Mesothelial cell of epicardium (in vitro differentiated cells): ENCODE data around the gene SLC30A9. TPM values are rescaled to one million over a fixed set of nuclear protein-coding genes. Genes with fewer than 3 reads are reported as not detected.
A peak's percentile ranks its signal among the peaks of the same experiment; 100 is the strongest.

Experiments used
- DNase-seq, 2 experiments: peaks; one replicate each; pipeline ENCODE4 v3.0.0; 2021; ENCODE audit warnings: low spot score in 2 of 2; ENCODE audit not compliant: unreplicated experiment in 2 of 2
- H3K27ac Mint-ChIP-seq: 2 replicates; pipeline ENCODE4 v1.8.0; 2021; ENCODE audit warnings: mixed read lengths
- H3K27me3 Mint-ChIP-seq: 2 replicates; pipeline ENCODE4 v1.8.0; 2021; ENCODE audit warnings: low read depth, mixed read lengths
- H3K36me3 Mint-ChIP-seq: 2 replicates; pipeline ENCODE4 v1.8.0; 2021; ENCODE audit warnings: mixed read lengths
- H3K4me1 Mint-ChIP-seq: 2 replicates; pipeline ENCODE4 v1.8.0; 2021; ENCODE audit warnings: mixed read lengths
- H3K4me3 Mint-ChIP-seq: 2 replicates; pipeline ENCODE4 v1.8.0; 2021; ENCODE audit warnings: mild to moderate bottlenecking, moderate library complexity, mixed read lengths
- H3K9me3 Mint-ChIP-seq: 2 replicates; pipeline ENCODE4 v1.8.0; 2021; ENCODE audit warnings: mixed read lengths
- total RNA-seq: library from RNA; stranded (reverse); gene quantifications from 3 replicates; pipeline ENCODE4 v1.2.1, GENCODE V29; 2021
- TF ChIP-seq, protein P1 (sequence below): fragments of 200-600 bp; sonication (generic); IDR thresholded peaks from one replicate; pipeline ENCODE4 v1.5.0; 2021; ENCODE audit warnings: antibody characterized with exemption; ENCODE audit not compliant: unreplicated experiment

The SLC30A9 gene
- total RNA-seq, 1 donor from 2014 or later = 55.8 TPM

DNA sequence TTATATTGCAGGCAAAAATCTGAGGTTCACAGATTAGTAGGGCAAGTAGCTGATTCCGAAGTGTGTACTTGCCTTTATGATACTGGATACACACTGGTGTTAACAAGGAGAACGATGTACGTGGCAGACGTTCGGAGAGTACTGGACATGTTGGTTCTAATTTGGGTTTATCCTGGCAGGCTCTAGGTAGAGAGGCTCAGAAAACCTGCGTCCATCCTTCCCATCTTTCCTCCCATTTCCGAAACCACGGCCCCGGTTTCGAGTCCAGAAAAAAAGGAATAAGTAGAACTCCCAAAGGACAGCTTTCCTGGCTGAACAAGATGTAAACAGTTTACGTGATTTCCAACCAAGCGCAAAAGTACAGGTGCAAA lies 351 bp upstream of the SLC30A9 start:
- Mint-ChIP-seq H3K9me3 (no peaks in the 10 kb centered on the region), H3K27ac (peak overlapping the region; percentile 99), H3K36me3 (no peaks in the 10 kb centered on the region), H3K27me3 (no peaks in the 10 kb centered on the region), H3K4me1 (peaks cover 27% of the 10 kb centered on the region), H3K4me3 (peak overlapping the region; percentile 100)
- DNase-seq = no peak
- TF ChIP-seq, protein P1, sequence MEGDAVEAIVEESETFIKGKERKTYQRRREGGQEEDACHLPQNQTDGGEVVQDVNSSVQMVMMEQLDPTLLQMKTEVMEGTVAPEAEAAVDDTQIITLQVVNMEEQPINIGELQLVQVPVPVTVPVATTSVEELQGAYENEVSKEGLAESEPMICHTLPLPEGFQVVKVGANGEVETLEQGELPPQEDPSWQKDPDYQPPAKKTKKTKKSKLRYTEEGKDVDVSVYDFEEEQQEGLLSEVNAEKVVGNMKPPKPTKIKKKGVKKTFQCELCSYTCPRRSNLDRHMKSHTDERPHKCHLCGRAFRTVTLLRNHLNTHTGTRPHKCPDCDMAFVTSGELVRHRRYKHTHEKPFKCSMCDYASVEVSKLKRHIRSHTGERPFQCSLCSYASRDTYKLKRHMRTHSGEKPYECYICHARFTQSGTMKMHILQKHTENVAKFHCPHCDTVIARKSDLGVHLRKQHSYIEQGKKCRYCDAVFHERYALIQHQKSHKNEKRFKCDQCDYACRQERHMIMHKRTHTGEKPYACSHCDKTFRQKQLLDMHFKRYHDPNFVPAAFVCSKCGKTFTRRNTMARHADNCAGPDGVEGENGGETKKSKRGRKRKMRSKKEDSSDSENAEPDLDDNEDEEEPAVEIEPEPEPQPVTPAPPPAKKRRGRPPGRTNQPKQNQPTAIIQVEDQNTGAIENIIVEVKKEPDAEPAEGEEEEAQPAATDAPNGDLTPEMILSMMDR = no peak

DNA sequence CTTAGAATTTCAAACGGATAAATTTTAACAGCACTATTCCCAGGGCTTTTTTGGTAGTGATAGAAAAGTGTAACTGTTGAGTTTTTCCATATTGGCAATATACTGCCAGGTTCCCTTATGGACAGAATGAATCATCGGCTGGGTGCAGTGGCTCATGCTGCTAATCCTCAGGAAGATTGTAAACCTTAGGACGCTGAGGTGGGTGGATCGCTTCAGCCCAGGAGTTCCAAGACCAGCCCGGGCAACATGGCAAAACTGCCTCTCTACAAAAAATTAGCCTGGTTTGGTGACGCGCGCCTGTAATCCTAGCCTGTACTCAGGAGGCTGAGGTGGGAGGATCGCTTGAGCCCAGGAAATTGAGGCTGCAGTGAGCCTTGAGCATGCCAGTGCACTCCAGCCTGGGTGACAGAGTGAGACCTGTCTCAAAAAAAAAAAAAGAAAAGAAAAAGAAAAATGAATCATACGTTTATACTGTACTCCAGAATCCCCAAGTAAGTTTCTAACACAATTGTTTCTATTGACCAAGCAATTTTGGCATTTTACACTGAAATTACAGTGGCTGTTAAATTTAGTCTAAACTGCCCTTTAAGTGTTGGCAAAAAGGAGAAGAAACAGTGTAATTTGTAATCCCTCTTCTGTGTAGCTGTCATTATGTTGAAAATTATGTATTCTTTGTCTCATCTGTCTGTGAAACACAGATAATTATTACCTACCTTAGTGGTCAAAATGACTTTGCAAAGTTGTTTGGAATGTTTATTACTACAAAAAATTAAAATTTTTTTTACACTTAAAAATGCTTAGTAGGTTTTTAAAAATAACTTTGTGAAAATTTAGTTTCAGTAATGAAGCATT lies 1.8 kb downstream of the SLC30A9 start:
- H3K27ac Mint-ChIP-seq = no peak overlapping the region
- H3K4me3 Mint-ChIP-seq = peak overlapping the region; percentile 100
- H3K4me1 Mint-ChIP-seq = peaks cover 27% of the 10 kb centered on the region
- DNase-seq = no peak
- H3K36me3 Mint-ChIP-seq = peaks cover 3% of the 10 kb centered on the region
- TF ChIP-seq, protein P1 = no peak
- H3K27me3 Mint-ChIP-seq = no peaks in the 10 kb centered on the region
- no peaks in the 10 kb centered on the region for H3K9me3 Mint-ChIP-seq

DNA sequence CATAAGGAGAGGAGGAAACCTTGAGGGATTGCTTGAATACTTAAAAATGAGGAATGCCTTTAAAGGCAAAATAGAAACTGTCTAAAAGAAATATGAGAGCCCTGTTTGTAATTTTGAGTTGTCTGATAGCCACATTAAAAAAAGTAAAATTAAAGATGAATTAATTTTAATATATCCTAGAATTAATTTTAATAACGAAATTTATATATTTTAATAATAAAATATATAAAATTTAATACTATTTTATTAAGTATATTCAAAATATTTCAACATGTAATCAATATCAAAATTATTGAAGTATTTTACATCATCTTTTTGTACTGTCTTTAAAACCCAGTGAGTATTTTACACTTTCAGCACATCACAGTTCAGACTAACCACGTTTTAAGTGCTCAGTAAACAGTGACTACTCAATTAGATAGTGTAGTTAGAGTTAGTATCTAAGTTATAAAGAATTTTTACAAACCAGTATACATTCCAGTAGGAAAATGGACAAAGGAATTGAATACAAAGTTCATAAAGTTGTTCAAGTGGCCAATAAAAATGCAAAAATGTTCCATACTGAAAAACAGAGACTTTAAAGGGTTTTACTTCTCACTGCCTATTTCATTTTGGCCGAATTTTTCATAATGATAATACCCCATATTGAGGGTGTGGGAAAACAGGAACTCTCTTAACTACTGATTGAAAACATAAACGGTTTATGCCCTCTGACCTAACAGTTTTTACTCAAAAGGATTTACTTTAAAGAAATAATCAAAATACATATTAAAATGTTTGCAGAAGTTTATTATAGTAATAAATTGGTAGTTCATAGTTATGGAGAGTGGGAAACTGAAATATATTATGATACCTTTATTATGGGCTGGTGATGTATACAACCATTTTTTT lies 2.9 kb downstream of the SLC30A9 start:
- Mint-ChIP-seq H3K4me3 (no peak overlapping the region), H3K36me3 (peaks cover 3% of the 10 kb centered on the region), H3K27me3 (no peaks in the 10 kb centered on the region), H3K9me3 (no peaks in the 10 kb centered on the region), H3K4me1 (peaks cover 27% of the 10 kb centered on the region), H3K27ac (no peak overlapping the region)
- TF ChIP-seq, protein P1 = no peak
- no peak for DNase-seq

DNA sequence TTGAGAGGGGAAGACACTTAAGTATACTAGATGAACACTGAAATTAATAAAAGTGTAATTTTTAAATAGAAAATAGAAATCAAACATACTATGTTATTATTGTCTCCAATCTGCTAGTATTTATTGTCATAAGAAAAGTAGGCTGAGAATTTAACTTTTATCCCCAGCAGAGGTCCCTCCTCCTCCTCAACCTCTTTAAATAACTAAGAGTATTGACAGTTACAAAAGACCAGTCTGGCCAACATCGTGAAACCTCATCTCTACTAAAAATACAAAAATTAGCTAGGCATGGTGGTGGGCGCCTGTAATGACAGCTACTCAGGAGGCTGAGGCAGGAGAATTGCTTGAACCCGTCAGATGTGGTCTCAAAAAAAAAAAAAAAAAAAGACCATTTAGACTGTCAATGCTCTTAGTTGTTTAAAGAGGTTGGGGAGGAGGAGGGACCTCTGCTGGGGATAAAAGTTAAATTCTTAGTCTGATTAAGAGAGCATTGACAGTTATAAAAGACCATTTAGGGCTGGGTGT lies 4.2 kb downstream of the SLC30A9 start:
- H3K27ac Mint-ChIP-seq = no peak overlapping the region
- no peak overlapping the region for H3K4me3 Mint-ChIP-seq
- DNase-seq = no peak
- H3K9me3 Mint-ChIP-seq = no peaks in the 10 kb centered on the region
- H3K4me1 Mint-ChIP-seq = peaks cover 20% of the 10 kb centered on the region
- no peaks in the 10 kb centered on the region for H3K27me3 Mint-ChIP-seq
- TF ChIP-seq, protein P1 = no peak
- peaks cover 3% of the 10 kb centered on the region for H3K36me3 Mint-ChIP-seq

DNA sequence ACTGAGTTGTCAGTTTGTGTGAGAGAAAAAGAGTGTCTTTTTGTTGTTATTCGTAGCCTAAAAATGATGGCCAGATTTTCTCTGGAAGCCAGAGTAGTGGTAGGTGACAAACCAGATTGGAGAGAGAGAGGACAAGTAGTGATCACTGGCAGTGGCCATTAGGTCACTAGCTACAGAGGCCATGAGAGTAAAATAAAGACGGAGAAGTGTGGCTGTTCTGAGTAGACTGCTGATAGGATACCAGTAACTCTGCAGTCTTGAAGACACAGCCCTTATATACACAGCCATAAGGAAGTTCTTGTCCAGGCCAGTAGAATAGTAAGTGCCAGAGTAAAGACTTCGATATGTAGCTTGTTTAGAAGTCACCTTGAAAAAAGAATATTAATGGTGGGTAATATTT lies 7.7 kb downstream of the SLC30A9 start:
- TF ChIP-seq, protein P1 = no peak
- H3K9me3 Mint-ChIP-seq = peaks cover 5% of the 10 kb centered on the region
- no peaks in the 10 kb centered on the region for H3K4me1 Mint-ChIP-seq
- no peaks in the 10 kb centered on the region for H3K27me3 Mint-ChIP-seq
- H3K36me3 Mint-ChIP-seq = peaks cover 14% of the 10 kb centered on the region
- no peak for DNase-seq
- H3K4me3 Mint-ChIP-seq = no peak overlapping the region
- H3K27ac Mint-ChIP-seq = no peak overlapping the region
